Measurements from ENCODE around the gene SCRN3.
"Not testable (repeated sequence)": the region's sequence is repeated elsewhere in the genome, so short reads cannot be mapped to it uniquely, and the experiment has no call there.

Gene SCRN3

GRCh38 chr2:174403628-174404027 lies 8.1 kb downstream of the SCRN3 start:
- DNase-seq (ENCODE audit: low read depth): no peak

- DNase-seq (ENCODE audit: low read depth): not testable (repeated sequence)
Observed at GRCh38 chr2:174410039-174410438, 14.5 kb downstream of the SCRN3 start.

- no peak for DNase-seq (ENCODE audit: low read depth)
Observed at GRCh38 chr2:174412256-174412655, 16.7 kb downstream of the SCRN3 start.

GRCh38 chr2:174428214-174428613 lies 32.7 kb downstream of the SCRN3 start:
- DNase-seq (ENCODE audit: low read depth): no peak

- DNase-seq (ENCODE audit: low read depth): no peak
Observed at GRCh38 chr2:174430066-174430465, 34.5 kb downstream of the SCRN3 start.

- no peak for DNase-seq (ENCODE audit: low read depth)
Observed at GRCh38 chr2:174431902-174432301, 36.4 kb downstream of the SCRN3 start.

- no peak for DNase-seq (ENCODE audit: low read depth)
Observed at GRCh38 chr2:174436351-174436750, 40.8 kb downstream of the SCRN3 start.

GRCh38 chr2:174438146-174438886 lies 42.8 kb downstream of the SCRN3 start:
- no peak for DNase-seq (ENCODE audit: low read depth)

GRCh38 chr2:174439323-174439722 lies 43.8 kb downstream of the SCRN3 start:
- no peak for DNase-seq (ENCODE audit: low read depth)

GRCh38 chr2:174439950-174440349 lies 44.4 kb downstream of the SCRN3 start:
- no peak for DNase-seq (ENCODE audit: low read depth)

- no peak for DNase-seq (ENCODE audit: low read depth)
Observed at GRCh38 chr2:174442546-174443510, 47.3 kb downstream of the SCRN3 start.

- DNase-seq (ENCODE audit: low read depth): no peak
Observed at GRCh38 chr2:174444761-174445160, 49.2 kb downstream of the SCRN3 start.

- DNase-seq (ENCODE audit: low read depth): no peak
Observed at GRCh38 chr2:174445248-174445647, 49.7 kb downstream of the SCRN3 start.

GRCh38 chr2:174446531-174446930 lies 51.0 kb downstream of the SCRN3 start:
- DNase-seq (ENCODE audit: low read depth): no peak

- DNase-seq (ENCODE audit: low read depth): no peak
Observed at GRCh38 chr2:174449033-174449432, 53.5 kb downstream of the SCRN3 start.

- no peak for DNase-seq (ENCODE audit: low read depth)
Observed at GRCh38 chr2:174450021-174450816, 54.7 kb downstream of the SCRN3 start.

- no peak for DNase-seq (ENCODE audit: low read depth)
Observed at GRCh38 chr2:174454566-174454965, 59.0 kb downstream of the SCRN3 start.

- no peak for DNase-seq (ENCODE audit: low read depth)
Observed at GRCh38 chr2:174461221-174461620, 65.7 kb downstream of the SCRN3 start.

GRCh38 chr2:174465327-174465726 lies 69.8 kb downstream of the SCRN3 start:
- no peak for DNase-seq (ENCODE audit: low read depth)

GRCh38 chr2:174473796-174474195 lies 78.3 kb downstream of the SCRN3 start:
- no peak for DNase-seq (ENCODE audit: low read depth)

- DNase-seq (ENCODE audit: low read depth): no peak
Observed at GRCh38 chr2:174477759-174478158, 82.2 kb downstream of the SCRN3 start.

Data from activated gamma-delta T cell treated with anti-CD3 and anti-CD28 coated beads, Interleukin-2, amount 50 U/mL, for 16 hours (primary cell).